ENCODE data around the gene FAM81A.

The FAM81A gene

DNA sequence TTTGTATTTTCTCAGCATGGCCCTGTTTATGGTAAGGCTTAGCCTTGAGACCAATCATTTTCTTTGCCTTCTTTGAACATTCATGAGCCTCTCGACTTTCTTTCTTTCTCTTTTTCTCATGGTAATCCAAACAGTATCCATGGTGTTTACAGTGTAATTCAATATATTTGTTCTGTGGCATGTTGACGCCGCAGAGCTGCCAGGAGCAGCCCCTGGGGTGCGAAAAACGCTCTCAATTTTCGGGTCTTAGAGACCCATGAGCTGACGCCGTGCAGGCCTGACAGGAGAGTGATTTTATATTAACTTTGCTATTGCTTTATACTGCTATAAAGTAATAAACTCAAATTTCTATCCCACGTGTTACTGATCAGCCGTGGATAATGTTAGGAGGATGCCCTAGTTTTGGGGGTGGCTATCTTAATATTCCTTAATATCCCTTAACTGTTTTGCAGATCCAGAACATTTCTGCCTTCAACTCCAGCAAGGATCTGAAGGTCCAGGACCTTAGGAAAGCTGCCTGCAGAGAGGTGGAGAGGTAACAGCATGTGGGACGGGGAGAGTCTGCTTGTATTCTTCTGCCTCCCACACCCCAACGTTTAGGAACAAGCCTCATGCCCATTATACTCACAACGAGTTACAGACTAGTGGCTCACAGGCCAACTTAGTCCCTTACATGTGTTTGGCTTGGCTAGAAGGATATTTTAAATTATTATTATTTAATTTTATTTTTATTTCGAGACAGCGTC lies 36.0 kb upstream of the FAM81A start:
- Histone ChIP-seq H3K4me3 (ENCODE audit: low read length in 2 of 2) (no peak overlapping the region), H3K27ac (ENCODE audit: low read length) (no peak overlapping the region), H3K4me1 (ENCODE audit: control insufficient read depth, insufficient read depth, low read length) (no peaks in the 10 kb centered on the region)

DNA sequence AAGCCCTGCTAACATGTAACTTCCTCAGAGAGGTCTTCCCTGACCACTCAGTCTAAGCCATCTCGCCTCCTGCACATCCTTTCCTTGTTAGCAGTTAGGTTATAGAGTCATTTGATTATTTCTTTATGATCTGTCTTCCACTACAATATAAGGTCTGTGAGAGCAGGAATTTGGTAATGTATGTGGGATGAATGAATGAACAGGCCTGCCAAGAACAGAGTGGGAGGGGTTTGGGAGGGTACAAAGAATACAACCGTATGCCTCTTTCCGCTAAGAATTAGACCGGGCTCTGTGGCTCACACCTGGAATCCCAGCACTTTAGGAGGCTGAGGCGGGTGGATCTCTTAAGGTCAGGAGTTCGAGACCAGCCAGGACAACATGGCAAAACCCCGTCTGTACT lies 32.9 kb upstream of the FAM81A start:
- no peak overlapping the region for H3K9ac ChIP-seq (ENCODE audit: low read length in 2 of 2)
- no peak overlapping the region for H3K27ac ChIP-seq (ENCODE audit: low read length)
- no peaks in the 10 kb centered on the region for H3K4me1 ChIP-seq (ENCODE audit: control insufficient read depth, insufficient read depth, low read length)
- no peaks in the 10 kb centered on the region for H3K27me3 ChIP-seq (ENCODE audit: control insufficient read depth in 1 of 2, insufficient read depth in 2 of 2, low read length in 2 of 2)
- no peak overlapping the region for H3K4me3 ChIP-seq (ENCODE audit: low read length in 2 of 2)
- H3K36me3 ChIP-seq (ENCODE audit: control insufficient read depth in 2 of 2, insufficient read depth in 2 of 2, low read length in 2 of 2): no peaks in the 10 kb centered on the region
- H3K9me3 ChIP-seq (ENCODE audit: control insufficient read depth in 2 of 2, low read length in 2 of 2): no peaks in the 10 kb centered on the region

More for the DNA sequence above, 36.0 kb upstream of the FAM81A start:
- Histone ChIP-seq H3K9me3 (ENCODE audit: control insufficient read depth in 2 of 2, low read length in 2 of 2) (no peaks in the 10 kb centered on the region), H3K9ac (ENCODE audit: low read length in 2 of 2) (no peak overlapping the region), H3K27me3 (ENCODE audit: control insufficient read depth in 1 of 2, insufficient read depth in 2 of 2, low read length in 2 of 2) (no peaks in the 10 kb centered on the region), H3K36me3 (ENCODE audit: control insufficient read depth in 2 of 2, insufficient read depth in 2 of 2, low read length in 2 of 2) (no peaks in the 10 kb centered on the region)

DNA sequence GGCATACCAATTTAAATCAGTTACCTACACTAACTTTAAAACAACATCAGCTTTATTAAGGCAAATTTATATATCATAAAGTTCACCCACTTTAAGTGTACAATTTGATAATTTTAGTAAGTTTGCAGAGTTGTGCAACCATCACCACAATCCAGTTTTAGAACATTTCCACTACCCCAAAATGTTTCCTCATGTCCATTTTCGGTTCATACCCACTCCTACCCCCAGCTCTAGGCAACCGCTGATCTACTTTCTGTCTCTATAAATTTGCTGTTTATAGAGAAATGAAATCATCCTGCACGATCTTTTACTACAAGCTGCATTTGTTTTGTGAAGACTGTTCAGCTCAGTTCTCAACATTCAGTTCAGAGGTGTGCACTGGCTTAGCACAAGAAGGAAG lies 31.5 kb upstream of the FAM81A start:
- Histone ChIP-seq H3K27me3 (ENCODE audit: control insufficient read depth in 1 of 2, insufficient read depth in 2 of 2, low read length in 2 of 2) (no peaks in the 10 kb centered on the region), H3K9me3 (ENCODE audit: control insufficient read depth in 2 of 2, low read length in 2 of 2) (no peaks in the 10 kb centered on the region), H3K4me3 (ENCODE audit: low read length in 2 of 2) (no peak overlapping the region), H3K27ac (ENCODE audit: low read length) (no peak overlapping the region), H3K9ac (ENCODE audit: low read length in 2 of 2) (no peak overlapping the region), H3K4me1 (ENCODE audit: control insufficient read depth, insufficient read depth, low read length) (no peaks in the 10 kb centered on the region), H3K36me3 (ENCODE audit: control insufficient read depth in 2 of 2, insufficient read depth in 2 of 2, low read length in 2 of 2) (no peaks in the 10 kb centered on the region)

DNA sequence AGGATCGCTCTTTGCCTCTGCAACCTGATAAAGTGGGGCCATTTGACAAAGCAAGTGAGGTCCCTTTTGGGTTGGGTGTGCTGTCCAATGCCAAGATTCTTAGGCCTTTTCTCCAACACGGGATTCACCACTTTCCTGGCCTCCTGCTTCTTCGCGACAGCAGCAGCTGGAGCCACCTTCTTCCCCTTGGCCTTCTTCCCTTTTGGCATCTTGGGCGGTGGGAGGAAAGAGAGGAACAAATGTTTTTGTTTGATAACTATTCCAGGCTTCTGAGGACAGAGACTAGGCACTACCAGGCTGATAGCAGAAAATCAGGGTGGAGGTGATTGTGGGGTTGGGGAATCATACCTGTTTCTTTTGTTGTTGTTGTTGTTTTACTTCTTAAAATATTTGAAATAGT lies 30.0 kb upstream of the FAM81A start:
- Histone ChIP-seq H3K27ac (ENCODE audit: low read length) (no peak overlapping the region), H3K36me3 (ENCODE audit: control insufficient read depth in 2 of 2, insufficient read depth in 2 of 2, low read length in 2 of 2) (no peaks in the 10 kb centered on the region)

DNA sequence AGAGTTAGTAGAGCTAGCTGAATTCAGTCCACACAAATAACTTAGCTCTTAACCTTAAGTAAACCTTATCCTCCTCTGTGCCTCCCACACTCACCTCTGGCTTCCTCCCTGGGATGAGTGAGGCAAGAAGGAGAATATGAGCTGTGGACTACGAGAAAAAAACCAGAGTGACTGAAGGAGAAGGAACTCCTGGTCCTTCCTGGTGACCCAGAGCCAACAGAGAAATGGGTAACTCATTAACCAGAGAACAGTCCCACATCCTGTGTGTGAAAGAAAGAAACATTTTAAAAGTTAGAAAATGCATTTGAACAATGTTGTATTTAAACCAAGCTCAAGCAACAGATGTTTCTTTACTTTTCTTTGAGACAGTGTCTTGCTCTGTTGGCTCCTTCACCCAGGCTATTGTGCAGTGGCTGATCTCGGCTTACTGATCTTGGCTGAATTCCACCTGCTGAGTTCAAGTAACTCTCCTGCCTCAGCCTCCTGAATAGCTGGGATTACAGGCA lies 27.5 kb upstream of the FAM81A start:
- Histone ChIP-seq H3K4me1 (ENCODE audit: control insufficient read depth, insufficient read depth, low read length) (no peaks in the 10 kb centered on the region), H3K36me3 (ENCODE audit: control insufficient read depth in 2 of 2, insufficient read depth in 2 of 2, low read length in 2 of 2) (no peaks in the 10 kb centered on the region), H3K27ac (ENCODE audit: low read length) (no peak overlapping the region), H3K27me3 (ENCODE audit: control insufficient read depth in 1 of 2, insufficient read depth in 2 of 2, low read length in 2 of 2) (no peaks in the 10 kb centered on the region), H3K9me3 (ENCODE audit: control insufficient read depth in 2 of 2, low read length in 2 of 2) (no peaks in the 10 kb centered on the region), H3K4me3 (ENCODE audit: low read length in 2 of 2) (no peak overlapping the region), H3K9ac (ENCODE audit: low read length in 2 of 2) (no peak overlapping the region)

More for the DNA sequence above, 30.0 kb upstream of the FAM81A start:
- no peaks in the 10 kb centered on the region for H3K9me3 ChIP-seq (ENCODE audit: control insufficient read depth in 2 of 2, low read length in 2 of 2)
- H3K4me3 ChIP-seq (ENCODE audit: low read length in 2 of 2): no peak overlapping the region
- no peaks in the 10 kb centered on the region for H3K27me3 ChIP-seq (ENCODE audit: control insufficient read depth in 1 of 2, insufficient read depth in 2 of 2, low read length in 2 of 2)
- no peaks in the 10 kb centered on the region for H3K4me1 ChIP-seq (ENCODE audit: control insufficient read depth, insufficient read depth, low read length)
- H3K9ac ChIP-seq (ENCODE audit: low read length in 2 of 2): no peak overlapping the region

DNA sequence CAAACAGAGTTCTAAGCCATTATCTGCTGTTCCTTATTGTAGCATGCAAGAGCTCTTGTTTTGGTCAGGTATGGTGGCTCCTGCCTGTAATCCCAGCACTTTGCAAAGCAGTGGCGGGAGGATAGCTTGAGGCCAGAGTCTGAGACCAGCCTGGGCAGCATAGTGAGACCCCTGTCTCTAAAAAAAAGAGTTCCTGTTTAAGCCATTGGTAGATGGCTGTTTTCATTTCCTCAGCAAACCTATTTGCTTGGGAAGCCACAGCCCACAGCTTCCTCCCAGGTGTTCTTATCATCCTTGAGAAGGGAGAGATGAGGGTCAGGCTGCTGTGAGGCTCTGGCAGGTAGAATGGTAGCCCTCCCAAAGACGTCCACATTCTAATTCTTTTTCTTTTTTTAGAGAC lies 24.4 kb upstream of the FAM81A start:
- H3K9me3 ChIP-seq (ENCODE audit: control insufficient read depth in 2 of 2, low read length in 2 of 2): no peaks in the 10 kb centered on the region
- H3K27me3 ChIP-seq (ENCODE audit: control insufficient read depth in 1 of 2, insufficient read depth in 2 of 2, low read length in 2 of 2): no peaks in the 10 kb centered on the region
- H3K36me3 ChIP-seq (ENCODE audit: control insufficient read depth in 2 of 2, insufficient read depth in 2 of 2, low read length in 2 of 2): no peaks in the 10 kb centered on the region
- no peak overlapping the region for H3K4me3 ChIP-seq (ENCODE audit: low read length in 2 of 2)
- no peak overlapping the region for H3K9ac ChIP-seq (ENCODE audit: low read length in 2 of 2)
- H3K4me1 ChIP-seq (ENCODE audit: control insufficient read depth, insufficient read depth, low read length): no peaks in the 10 kb centered on the region
- H3K27ac ChIP-seq (ENCODE audit: low read length): no peak overlapping the region

DNA sequence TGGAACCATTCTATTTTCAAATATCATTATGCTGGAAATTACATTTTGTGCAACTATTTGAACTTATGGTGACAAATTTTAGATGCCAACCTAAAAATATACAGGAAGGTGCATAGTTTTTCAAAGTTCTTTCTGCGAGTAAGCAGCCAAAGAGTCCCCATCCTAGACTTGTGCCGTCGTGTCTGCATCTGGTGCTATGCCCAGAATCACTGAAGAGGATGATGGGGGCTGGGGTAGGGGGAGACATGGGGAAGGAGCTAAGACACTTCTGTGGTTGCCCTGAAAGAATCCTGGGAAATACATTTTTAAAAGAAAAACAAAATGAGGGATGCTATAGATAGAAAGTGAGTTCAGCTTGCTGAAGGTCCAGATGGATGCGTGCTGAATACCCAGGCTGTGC lies 21.2 kb upstream of the FAM81A start:
- Histone ChIP-seq H3K27me3 (ENCODE audit: control insufficient read depth in 1 of 2, insufficient read depth in 2 of 2, low read length in 2 of 2) (peaks cover 0 to 3% of the 10 kb centered on the region in 2 donors), H3K36me3 (ENCODE audit: control insufficient read depth in 2 of 2, insufficient read depth in 2 of 2, low read length in 2 of 2) (no peaks in the 10 kb centered on the region), H3K9ac (ENCODE audit: low read length in 2 of 2) (no peak overlapping the region), H3K4me3 (ENCODE audit: low read length in 2 of 2) (no peak overlapping the region), H3K4me1 (ENCODE audit: control insufficient read depth, insufficient read depth, low read length) (no peaks in the 10 kb centered on the region), H3K9me3 (ENCODE audit: control insufficient read depth in 2 of 2, low read length in 2 of 2) (no peaks in the 10 kb centered on the region), H3K27ac (ENCODE audit: low read length) (no peak overlapping the region)

DNA sequence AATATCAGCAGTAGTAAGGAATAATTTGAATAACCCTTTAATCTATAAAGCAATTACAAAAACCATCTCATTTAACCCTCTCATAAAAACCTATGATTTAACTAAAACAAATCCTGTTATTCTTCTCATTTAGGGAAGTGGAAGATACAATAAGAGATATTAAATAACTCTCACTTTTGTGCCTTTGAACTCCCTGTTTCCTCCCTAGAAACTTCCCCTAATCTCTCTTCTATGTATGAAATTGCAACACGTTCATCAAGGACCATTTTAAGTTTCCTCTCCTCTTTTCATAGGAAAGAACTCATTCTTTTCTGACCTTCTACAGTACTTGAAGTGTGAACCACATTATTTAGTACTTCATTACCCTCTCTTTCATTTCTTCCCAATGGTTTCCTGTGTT lies 18.8 kb upstream of the FAM81A start:
- H3K27ac ChIP-seq (ENCODE audit: low read length): no peak overlapping the region
- no peaks in the 10 kb centered on the region for H3K36me3 ChIP-seq (ENCODE audit: control insufficient read depth in 2 of 2, insufficient read depth in 2 of 2, low read length in 2 of 2)
- H3K4me3 ChIP-seq (ENCODE audit: low read length in 2 of 2): no peak overlapping the region
- no peaks in the 10 kb centered on the region for H3K9me3 ChIP-seq (ENCODE audit: control insufficient read depth in 2 of 2, low read length in 2 of 2)
- no peak overlapping the region for H3K9ac ChIP-seq (ENCODE audit: low read length in 2 of 2)
- H3K4me1 ChIP-seq (ENCODE audit: control insufficient read depth, insufficient read depth, low read length): no peaks in the 10 kb centered on the region
- H3K27me3 ChIP-seq (ENCODE audit: control insufficient read depth in 1 of 2, insufficient read depth in 2 of 2, low read length in 2 of 2): peaks cover 0 to 4% of the 10 kb centered on the region in 2 donors

DNA sequence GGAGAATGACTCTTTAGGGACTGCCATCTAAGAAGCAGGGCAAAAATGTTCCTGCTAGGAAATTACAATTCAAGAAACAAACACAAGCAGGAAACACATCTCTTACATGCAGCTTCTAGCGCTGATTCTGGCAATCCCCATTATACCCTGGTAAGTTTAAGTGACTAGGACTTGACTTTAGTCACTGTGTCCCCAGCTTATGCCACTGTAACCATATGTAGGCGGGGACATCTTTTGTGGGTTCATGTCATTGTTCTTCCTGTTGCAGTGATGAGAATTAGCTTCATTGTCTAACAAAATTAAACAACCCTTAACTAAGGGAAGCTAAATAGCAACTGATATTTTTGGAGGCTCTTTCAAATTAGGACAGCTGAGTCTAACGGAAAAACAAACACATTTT lies 17.9 kb upstream of the FAM81A start:
- H3K4me1 ChIP-seq (ENCODE audit: control insufficient read depth, insufficient read depth, low read length): no peaks in the 10 kb centered on the region
- H3K4me3 ChIP-seq (ENCODE audit: low read length in 2 of 2): no peak overlapping the region
- H3K9ac ChIP-seq (ENCODE audit: low read length in 2 of 2): no peak overlapping the region
- no peak overlapping the region for H3K27ac ChIP-seq (ENCODE audit: low read length)
- peaks cover 0 to 4% of the 10 kb centered on the region in 2 donors for H3K27me3 ChIP-seq (ENCODE audit: control insufficient read depth in 1 of 2, insufficient read depth in 2 of 2, low read length in 2 of 2)
- no peaks in the 10 kb centered on the region for H3K9me3 ChIP-seq (ENCODE audit: control insufficient read depth in 2 of 2, low read length in 2 of 2)
- H3K36me3 ChIP-seq (ENCODE audit: control insufficient read depth in 2 of 2, insufficient read depth in 2 of 2, low read length in 2 of 2): no peaks in the 10 kb centered on the region

DNA sequence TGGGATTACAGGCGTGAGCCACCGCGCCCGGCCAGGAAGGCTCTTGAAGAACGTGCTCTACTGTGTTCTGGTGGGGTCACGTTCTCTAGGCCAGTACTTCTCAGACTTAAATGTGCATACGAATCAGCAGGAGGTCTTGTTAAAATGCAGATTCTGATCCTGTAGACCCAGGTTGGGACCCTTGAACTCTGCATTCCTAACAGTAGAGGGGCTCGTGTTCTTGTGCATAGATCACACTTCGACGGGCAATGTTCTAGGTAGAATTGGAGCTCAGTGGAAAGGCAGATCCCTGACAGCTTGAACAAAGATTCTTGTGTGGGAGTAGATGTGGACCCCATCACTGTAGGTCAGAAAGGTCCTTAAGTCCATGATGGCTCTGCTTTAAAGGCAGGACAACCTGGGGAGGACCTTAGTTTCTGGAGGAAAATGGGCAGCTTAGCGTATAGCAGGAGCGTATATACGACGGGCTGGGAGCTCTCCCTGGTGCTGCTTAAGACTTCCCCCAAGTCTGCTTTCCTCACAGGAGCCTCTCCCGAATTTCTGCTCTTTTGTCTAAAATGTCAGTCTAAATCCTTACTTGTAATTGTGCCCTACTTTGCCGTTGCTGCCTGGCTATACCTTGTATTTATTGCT lies 16.9 kb upstream of the FAM81A start:
- H3K27me3 ChIP-seq (ENCODE audit: control insufficient read depth in 1 of 2, insufficient read depth in 2 of 2, low read length in 2 of 2): peaks cover 0 to 4% of the 10 kb centered on the region in 2 donors
- H3K27ac ChIP-seq (ENCODE audit: low read length): no peak overlapping the region
- H3K36me3 ChIP-seq (ENCODE audit: control insufficient read depth in 2 of 2, insufficient read depth in 2 of 2, low read length in 2 of 2): no peaks in the 10 kb centered on the region
- no peaks in the 10 kb centered on the region for H3K9me3 ChIP-seq (ENCODE audit: control insufficient read depth in 2 of 2, low read length in 2 of 2)
- H3K9ac ChIP-seq (ENCODE audit: low read length in 2 of 2): no peak overlapping the region
- no peaks in the 10 kb centered on the region for H3K4me1 ChIP-seq (ENCODE audit: control insufficient read depth, insufficient read depth, low read length)
- H3K4me3 ChIP-seq (ENCODE audit: low read length in 2 of 2): no peak overlapping the region

DNA sequence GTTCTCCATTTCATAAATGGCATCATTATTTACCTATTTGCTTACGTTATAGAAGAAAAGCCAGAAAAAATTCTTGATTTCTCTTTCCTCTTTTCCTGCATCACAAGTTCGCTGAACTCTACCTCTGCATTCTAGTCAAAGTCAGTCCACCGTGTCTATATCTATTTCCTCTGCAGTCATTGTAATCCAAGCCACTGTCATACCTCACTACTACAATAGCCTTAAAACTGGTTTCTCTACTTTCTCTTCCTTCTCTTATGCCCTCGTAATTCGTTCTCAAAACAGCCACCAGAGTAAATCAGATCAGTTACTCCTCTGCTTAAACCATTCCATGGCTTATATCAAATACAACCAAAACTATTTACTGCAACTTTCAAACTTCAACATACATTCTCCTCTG lies 13.4 kb upstream of the FAM81A start:
- Histone ChIP-seq H3K36me3 (ENCODE audit: control insufficient read depth in 2 of 2, insufficient read depth in 2 of 2, low read length in 2 of 2) (no peaks in the 10 kb centered on the region), H3K4me3 (ENCODE audit: low read length in 2 of 2) (no peak overlapping the region), H3K27ac (ENCODE audit: low read length) (no peak overlapping the region), H3K9ac (ENCODE audit: low read length in 2 of 2) (no peak overlapping the region), H3K4me1 (ENCODE audit: control insufficient read depth, insufficient read depth, low read length) (no peaks in the 10 kb centered on the region), H3K9me3 (ENCODE audit: control insufficient read depth in 2 of 2, low read length in 2 of 2) (no peaks in the 10 kb centered on the region), H3K27me3 (ENCODE audit: control insufficient read depth in 1 of 2, insufficient read depth in 2 of 2, low read length in 2 of 2) (peaks cover 0 to 4% of the 10 kb centered on the region in 2 donors)
